Kasumi-1 (cell line): ENCODE results near the gene AMBRA1.
A peak's percentile ranks its signal among the peaks of the same experiment; 100 is the strongest.

Source experiments
- DNase-seq, 2 experiments: peaks; one replicate each; lab custom pipeline; 2025; lab: John Stamatoyannopoulos, UW

Gene AMBRA1

DNA sequence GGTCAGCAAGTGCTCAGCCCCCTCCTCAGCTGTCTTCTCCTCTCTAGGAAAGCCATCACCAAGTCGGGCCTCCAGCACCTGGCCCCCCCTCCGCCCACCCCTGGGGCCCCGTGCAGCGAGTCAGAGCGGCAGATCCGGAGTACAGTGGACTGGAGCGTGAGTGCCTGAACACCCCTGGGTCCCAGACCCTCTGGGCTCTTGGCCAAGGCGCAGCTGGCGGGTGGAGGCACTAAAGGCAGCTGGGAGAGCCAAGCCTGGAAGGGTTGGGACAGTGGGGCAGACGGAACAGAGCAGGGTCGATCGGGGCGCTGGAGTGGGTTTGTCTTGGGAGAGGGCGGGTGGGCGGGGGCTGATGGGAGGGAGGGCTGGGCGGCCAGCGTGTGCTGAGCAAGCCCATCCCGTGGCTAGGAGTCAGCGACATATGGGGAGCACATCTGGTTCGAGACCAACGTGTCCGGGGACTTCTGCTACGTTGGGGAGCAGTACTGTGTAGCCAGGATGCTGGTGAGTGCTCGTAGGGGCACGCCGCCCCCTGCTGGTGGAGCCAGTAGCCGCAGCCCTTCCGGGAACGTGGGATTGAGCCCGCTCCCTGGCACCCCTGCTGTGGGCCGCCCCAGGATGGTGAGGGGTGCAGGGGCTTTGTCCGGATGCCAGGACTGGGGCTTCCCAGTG lies 226.4 kb downstream of the AMBRA1 start:
- peak; percentile 51 to 62 for DNase-seq

GRCh38 chr11:46366661-46367161 lies 227.1 kb downstream of the AMBRA1 start:
- DNase-seq = no peak

DNA sequence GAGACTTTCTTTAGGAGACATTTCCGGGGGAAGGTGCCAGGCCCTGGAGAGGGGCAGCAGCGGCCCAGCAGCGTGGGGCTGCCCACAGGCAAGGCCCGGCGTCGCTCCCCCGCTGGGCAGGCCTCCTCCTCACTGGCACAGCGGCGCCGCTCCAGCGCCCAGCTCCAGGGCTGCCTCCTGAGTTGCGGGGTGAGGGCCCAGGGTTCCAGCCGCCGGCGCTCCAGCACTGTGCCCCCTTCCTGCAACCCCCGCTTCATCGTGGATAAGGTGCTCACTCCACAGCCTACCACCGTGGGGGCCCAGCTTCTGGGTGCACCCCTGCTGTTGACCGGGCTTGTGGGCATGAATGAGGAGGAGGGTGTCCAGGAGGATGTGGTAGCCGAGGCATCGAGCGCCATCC lies 227.6 kb downstream of the AMBRA1 start:
- DNase-seq = no peak

DNA sequence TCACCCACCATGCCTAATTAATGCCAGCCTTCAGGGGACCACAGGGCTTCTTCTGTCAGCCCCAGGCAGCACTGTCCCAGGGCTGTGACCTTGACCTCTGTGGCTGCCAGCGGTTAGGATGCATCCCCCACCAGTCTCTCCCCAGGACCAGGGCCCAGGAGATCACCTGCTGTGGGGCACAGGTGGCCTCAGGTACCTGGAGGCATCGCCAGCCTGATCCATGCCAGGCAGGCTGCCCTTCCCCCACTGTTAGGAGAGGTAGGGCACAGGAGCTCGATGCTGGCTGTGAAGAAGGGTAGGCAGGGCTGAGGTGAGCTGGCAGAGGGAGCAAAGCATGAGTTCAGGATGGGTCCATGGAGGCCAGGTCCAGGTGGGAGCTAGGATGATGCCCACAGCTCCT lies 229.0 kb downstream of the AMBRA1 start:
- no peak for DNase-seq

- DNase-seq = no peak
These were observed 229.8 kb downstream of the AMBRA1 start for GRCh38 chr11:46364056-46364455.

- no peak for DNase-seq
These were observed 230.3 kb downstream of the AMBRA1 start for GRCh38 chr11:46363455-46364005.

DNA sequence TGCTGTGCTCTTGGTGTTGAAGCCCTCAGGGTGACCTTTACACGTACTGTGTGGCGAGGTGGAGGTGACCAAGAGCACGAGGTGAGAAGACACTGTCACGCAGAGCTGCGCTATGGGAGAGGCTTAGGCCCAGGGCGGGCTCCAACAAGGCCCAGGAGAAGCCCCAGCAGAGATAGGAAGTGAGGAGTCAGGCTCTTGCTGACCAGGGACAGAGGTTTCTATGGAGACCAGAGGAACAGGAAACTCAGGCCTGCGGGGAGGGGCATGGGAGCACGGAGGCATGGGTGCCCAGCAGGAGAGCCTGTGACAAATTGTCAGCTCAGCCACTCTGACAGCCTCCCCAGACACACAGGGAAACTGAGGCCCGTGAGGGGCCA lies 230.8 kb downstream of the AMBRA1 start:
- peak in 1 of 2 experiments; percentile 31 for DNase-seq

DNA sequence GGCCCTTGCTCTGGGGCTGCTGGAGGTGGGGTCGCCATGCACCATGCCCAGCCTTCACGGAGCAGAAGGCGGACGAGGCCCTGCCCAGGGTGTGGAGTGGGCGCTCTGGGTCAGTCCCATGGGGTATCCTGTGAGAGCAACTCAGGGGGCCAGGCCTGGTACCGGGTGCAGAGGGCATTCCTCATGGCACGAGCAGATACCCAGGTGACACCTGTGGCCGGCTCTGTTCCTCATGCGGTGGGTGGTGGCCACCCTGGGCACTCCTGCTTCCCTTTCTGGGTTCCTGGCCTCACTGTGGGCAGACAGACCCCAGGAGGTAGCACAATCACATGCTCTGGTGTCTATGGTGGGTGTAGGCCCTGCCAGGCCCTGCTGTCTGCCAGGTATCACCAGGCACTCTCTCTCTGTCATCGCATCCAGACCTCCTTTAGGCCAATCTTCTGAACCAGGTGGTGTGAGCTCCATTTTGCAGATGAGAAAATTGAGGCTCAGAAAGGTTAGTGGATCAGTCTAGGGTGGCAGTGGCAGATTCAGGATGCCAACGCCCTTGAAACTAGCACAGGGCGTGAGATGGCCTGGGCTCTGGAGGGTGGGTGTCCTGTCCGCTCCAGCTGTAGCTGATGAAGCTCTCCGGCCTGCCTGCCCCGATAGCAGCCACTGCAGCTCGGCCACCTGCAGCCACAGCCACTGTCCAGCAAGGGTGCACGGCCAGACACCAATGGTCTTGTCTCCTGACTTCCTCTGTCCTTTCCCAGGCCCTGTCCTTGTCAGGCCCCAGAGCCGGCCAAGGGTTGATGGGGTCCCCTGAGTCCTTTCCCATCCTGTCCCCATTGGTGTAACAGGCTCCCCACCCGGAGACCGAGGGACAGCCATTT lies 231.4 kb downstream of the AMBRA1 start:
- DNase-seq = no peak

GRCh38 chr11:46361283-46362155 lies 232.3 kb downstream of the AMBRA1 start:
- DNase-seq = peak; percentile 96 to 97

DNA sequence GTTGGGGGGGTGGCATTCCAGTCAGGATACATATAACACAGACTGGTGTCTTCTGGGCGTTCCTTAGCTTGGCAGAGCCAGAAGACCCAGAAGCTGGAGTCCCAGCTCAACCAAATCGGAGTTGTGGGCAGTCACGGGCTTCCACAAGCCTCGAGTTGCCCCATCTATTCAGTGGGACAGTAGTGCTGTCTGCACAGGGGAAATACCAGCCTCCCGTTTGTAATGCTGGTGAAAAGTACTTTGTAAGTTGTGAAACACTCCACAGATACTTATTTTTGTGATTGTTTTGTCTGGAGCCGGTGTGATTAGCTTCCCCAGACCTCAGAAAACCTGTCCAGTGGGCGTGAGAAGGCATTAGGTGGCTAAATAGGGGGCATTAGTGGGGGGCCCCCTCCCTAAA lies 232.9 kb downstream of the AMBRA1 start:
- DNase-seq = peak in 1 of 2 experiments; percentile 49

GRCh38 chr11:46359953-46360352 lies 233.9 kb downstream of the AMBRA1 start:
- DNase-seq = no peak

DNA sequence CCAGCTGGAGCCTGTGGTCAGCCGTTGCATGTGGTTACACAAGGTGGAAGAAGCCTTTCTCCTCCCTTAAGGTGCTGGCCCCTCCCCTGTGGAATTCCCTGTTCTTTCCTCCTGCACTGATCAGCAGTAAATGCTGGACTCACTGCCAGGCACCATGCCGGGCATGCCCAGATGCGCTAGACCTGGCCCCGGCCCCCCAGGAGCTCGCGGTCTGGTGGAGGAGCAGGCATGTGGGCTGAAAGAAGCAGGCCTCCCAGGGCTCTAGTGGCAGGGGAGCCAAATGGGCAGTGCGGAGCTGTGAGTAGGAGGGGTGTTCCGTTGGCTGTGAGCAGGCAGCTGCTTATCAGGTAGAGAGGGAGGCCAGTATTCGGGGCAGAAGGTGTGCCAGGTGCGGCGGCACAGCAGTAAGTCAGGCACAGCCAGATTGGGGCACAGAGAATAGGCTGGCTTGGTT lies 236.3 kb downstream of the AMBRA1 start:
- DNase-seq = no peak

- DNase-seq = no peak
These were observed 236.8 kb downstream of the AMBRA1 start for GRCh38 chr11:46356924-46357482.

DNA sequence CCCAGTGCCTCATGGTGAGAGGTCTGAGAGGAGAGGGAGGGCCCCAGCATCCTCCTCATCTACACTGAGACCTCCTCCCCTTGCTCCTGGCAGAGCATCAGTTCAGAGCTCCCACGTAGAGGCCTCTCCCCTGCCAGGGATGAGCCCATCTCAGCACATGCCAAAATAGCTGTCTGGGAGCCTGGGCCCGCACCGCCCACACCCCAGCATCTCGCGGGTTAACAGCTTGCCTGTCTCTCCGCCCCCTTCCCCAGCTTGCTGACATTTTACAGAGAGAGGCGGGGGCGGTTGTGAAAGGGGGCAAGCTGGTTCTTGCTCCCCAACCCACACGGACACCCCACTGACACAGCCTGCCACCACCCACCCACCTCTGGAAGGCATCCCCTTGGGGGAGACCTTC lies 240.1 kb downstream of the AMBRA1 start:
- DNase-seq = no peak

- DNase-seq = peak; percentile 45 to 56
These were observed 241.6 kb downstream of the AMBRA1 start for GRCh38 chr11:46352063-46352841.

DNA sequence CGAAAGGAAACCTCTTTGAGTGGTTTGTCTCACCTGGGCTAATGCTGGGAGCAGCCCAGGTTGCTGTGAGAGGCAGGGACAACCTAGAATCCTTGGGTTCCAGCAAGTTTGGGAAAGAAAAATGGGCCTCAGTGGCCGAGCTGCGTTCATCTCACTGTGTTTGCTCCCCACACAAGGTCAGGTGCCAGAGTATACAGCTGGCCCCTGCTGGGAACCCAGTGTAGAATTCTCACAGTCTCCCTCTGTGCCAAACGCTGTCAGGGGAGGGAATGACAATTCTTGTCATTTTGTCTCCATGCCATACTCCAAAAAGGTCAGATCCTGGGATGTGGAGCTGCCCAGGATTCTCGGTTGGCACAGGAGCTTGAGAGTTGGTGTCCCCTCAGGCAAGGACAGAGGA lies 242.2 kb downstream of the AMBRA1 start:
- no peak for DNase-seq

GRCh38 chr11:46351148-46351547 lies 242.7 kb downstream of the AMBRA1 start:
- no peak for DNase-seq

- DNase-seq = no peak
These were observed 243.1 kb downstream of the AMBRA1 start for GRCh38 chr11:46350695-46351094.

DNA sequence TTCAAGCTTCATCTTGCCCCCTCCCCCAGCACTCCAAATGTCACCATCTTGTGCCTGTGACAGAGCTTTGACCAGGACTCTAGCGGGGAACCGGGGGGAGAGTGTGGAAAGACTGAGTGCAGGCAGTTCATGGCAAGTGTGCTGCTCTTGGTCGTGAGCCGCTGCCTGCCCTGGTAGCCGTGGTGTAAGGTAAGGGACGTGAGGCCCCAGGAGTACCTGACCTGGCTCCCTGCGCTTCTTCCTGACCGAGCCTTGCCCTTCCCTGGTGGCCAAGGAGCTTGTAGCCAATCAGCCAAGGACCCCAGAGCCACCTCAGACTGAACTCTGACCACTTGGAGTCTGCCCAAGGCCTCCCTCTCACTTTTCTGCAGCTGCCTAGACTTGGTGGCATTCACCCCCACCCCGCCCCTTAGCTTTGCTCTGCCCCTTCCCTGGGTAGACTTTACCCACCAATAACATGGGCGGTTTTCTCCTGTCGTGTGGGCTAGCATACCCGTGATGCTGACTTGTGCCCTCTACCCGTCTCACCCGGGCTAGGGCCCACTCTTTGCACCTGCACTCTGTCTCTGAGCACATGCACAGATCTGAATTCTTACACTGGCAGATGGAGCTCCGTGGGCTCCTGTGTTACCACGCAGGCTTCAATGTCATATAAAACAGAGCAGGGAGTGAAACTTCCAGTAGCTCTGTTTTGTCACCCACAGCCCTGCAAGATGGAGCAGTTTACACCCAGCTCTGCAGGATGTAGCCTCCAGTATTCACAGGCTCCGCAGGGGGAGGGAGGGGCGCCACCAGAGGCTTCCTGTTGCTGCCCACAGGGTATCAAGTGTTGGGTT lies 245.0 kb downstream of the AMBRA1 start:
- DNase-seq = peak; percentile 34 to 43
